Neural cell (in vitro differentiated cells): ENCODE results near the gene ZKSCAN1.
"Not testable (repeated sequence)": the region's sequence is repeated elsewhere in the genome, so short reads cannot be mapped to it uniquely, and the experiment has no call there.

Source experiments
- CTCF ChIP-seq: fragments of 450-650 bp; IDR thresholded peaks from 2 replicates; pipeline ENCODE4 v1.5.1; 2014; ENCODE audit warnings: antibody characterized with exemption, mild to moderate bottlenecking, moderate library complexity; ENCODE audit not compliant: poor library complexity, severe bottlenecking
- POLR2AphosphoS5 ChIP-seq: IDR thresholded peaks from 2 replicates; pipeline ENCODE4 v1.6.1; 2012
- RAD21 ChIP-seq: fragments of 450-650 bp; conservative IDR thresholded peaks from 2 replicates; pipeline ENCODE4 v1.6.1; 2014; ENCODE audit warnings: antibody characterized with exemption, mild to moderate bottlenecking, moderate library complexity

GRCh38 chr7:99987306-99987705, 28.1 kb upstream of the ZKSCAN1 start:
- TF ChIP-seq RAD21, CTCF, POLR2AphosphoS5: not testable (repeated sequence)
